Stomach (tissue), 4 donors: ENCODE data around the gene ROBO1.

ENCODE experiments used
- EP300 ChIP-seq: sonication (generic); formaldehyde crosslinking; IDR thresholded peaks from one replicate; pipeline ENCODE4 v1.6.1; 2017; ENCODE audit warnings: antibody characterized with exemption
- POLR2A ChIP-seq, 4 donors: fragments of 450-650 bp; IDR thresholded peaks; one replicate each; pipeline ENCODE4 v1.6.1; 2016; ENCODE audit warnings: antibody characterized with exemption in 4 of 4, control low read depth in 2 of 4, mild to moderate bottlenecking in 1 of 4, moderate library complexity in 1 of 4
- POLR2AphosphoS5 ChIP-seq, 3 donors: sonication (generic); formaldehyde crosslinking; IDR thresholded peaks; one replicate each; pipeline ENCODE4 v1.6.1; 2016; ENCODE audit warnings: antibody characterized with exemption in 3 of 3
- TF ChIP-seq, protein P1 (sequence below), 7 experiments: fragments of 450-650 bp in 4 of 7; fragments of 200-600 bp in 3 of 7; sonication (generic) in 3 of 7; IDR thresholded peaks; one replicate each; pipeline ENCODE4 v1.5.1; 2016 to 2019; ENCODE audit warnings: antibody characterized with exemption in 7 of 7, control low read depth in 2 of 7, mild to moderate bottlenecking in 1 of 7

DNA sequence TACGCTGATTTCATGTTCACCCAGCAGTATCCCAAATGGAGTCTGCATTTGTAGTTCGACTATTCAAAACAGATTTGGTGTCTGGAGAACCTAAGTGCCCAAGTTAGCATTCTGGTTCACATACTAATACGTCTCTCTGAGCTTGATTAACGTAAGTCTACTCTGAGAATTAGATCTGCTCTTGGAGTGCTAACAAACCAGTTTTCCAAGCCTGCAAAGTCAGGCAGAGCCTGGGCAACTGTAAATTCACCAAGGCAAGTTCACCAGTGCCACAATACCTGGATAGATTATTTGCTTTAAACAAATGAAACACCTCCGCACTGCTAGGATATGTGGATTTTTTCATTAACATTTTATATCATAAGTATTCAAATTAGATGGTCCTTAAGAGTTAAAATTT is 912.6 kb downstream of the ROBO1 start:
- TF ChIP-seq POLR2AphosphoS5 (IDR thresholded peaks at IDR 0.05): no peak
- TF ChIP-seq, protein P1, sequence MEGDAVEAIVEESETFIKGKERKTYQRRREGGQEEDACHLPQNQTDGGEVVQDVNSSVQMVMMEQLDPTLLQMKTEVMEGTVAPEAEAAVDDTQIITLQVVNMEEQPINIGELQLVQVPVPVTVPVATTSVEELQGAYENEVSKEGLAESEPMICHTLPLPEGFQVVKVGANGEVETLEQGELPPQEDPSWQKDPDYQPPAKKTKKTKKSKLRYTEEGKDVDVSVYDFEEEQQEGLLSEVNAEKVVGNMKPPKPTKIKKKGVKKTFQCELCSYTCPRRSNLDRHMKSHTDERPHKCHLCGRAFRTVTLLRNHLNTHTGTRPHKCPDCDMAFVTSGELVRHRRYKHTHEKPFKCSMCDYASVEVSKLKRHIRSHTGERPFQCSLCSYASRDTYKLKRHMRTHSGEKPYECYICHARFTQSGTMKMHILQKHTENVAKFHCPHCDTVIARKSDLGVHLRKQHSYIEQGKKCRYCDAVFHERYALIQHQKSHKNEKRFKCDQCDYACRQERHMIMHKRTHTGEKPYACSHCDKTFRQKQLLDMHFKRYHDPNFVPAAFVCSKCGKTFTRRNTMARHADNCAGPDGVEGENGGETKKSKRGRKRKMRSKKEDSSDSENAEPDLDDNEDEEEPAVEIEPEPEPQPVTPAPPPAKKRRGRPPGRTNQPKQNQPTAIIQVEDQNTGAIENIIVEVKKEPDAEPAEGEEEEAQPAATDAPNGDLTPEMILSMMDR (IDR thresholded peaks at IDR 0.05): no peak
- no peak for TF ChIP-seq POLR2A (IDR thresholded peaks at IDR 0.05)
- TF ChIP-seq EP300: no peak
